ENCODE data around the gene UBQLN4. TPM values are rescaled to one million over a fixed set of nuclear protein-coding genes. Genes with fewer than 3 reads are reported as not detected.
A peak's percentile ranks its signal among the peaks of the same experiment; 100 is the strongest.

UBQLN4 gene
- total RNA-seq, 1 experiment from 2014 or later: 37.3 TPM

DNA sequence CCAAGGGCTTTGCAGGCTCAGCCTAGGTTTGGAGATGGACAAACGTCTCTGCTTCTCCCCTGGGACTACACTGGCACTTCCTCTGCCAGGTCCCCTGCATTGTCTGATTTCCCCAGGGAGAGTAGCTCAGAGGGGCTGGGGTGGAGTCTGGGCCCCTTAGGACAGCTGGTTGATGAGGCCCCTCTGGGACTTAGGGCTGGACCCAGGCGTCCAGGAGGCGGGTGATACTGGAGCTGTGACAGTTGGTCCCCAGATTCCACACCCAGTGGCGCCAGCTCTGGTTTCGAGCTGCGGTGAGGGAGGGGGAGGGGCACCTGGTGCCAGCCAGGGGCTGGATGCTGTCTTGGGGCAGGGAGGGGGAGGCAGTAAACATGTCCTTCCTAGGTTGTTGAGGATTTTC is 36.1 kb upstream of the UBQLN4 start (continued):
- TF ChIP-seq, protein P1, sequence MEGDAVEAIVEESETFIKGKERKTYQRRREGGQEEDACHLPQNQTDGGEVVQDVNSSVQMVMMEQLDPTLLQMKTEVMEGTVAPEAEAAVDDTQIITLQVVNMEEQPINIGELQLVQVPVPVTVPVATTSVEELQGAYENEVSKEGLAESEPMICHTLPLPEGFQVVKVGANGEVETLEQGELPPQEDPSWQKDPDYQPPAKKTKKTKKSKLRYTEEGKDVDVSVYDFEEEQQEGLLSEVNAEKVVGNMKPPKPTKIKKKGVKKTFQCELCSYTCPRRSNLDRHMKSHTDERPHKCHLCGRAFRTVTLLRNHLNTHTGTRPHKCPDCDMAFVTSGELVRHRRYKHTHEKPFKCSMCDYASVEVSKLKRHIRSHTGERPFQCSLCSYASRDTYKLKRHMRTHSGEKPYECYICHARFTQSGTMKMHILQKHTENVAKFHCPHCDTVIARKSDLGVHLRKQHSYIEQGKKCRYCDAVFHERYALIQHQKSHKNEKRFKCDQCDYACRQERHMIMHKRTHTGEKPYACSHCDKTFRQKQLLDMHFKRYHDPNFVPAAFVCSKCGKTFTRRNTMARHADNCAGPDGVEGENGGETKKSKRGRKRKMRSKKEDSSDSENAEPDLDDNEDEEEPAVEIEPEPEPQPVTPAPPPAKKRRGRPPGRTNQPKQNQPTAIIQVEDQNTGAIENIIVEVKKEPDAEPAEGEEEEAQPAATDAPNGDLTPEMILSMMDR (IDR thresholded peaks at IDR 0.05): no peak; the same call in 1 of the 2 replicates
- TF ChIP-seq CREM (CRISPR knock-in tag; IDR thresholded peaks at IDR 0.05) (no peak), NR2C2 (CRISPR knock-in tag; IDR thresholded peaks at IDR 0.05) (no peak), SOX15 (CRISPR knock-in tag; IDR thresholded peaks at IDR 0.05) (no peak), ZNF138 (CRISPR knock-in tag; conservative IDR thresholded peaks at IDR 0.05) (no peak), FOXP1 (CRISPR knock-in tag; IDR thresholded peaks at IDR 0.05; ENCODE audit: borderline replicate concordance) (no peak)
- TF ChIP-seq, protein P2, sequence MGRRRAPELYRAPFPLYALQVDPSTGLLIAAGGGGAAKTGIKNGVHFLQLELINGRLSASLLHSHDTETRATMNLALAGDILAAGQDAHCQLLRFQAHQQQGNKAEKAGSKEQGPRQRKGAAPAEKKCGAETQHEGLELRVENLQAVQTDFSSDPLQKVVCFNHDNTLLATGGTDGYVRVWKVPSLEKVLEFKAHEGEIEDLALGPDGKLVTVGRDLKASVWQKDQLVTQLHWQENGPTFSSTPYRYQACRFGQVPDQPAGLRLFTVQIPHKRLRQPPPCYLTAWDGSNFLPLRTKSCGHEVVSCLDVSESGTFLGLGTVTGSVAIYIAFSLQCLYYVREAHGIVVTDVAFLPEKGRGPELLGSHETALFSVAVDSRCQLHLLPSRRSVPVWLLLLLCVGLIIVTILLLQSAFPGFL (CRISPR knock-in tag; IDR thresholded peaks at IDR 0.05; ENCODE audit: borderline replicate concordance): no peak
- TF ChIP-seq, protein P3, sequence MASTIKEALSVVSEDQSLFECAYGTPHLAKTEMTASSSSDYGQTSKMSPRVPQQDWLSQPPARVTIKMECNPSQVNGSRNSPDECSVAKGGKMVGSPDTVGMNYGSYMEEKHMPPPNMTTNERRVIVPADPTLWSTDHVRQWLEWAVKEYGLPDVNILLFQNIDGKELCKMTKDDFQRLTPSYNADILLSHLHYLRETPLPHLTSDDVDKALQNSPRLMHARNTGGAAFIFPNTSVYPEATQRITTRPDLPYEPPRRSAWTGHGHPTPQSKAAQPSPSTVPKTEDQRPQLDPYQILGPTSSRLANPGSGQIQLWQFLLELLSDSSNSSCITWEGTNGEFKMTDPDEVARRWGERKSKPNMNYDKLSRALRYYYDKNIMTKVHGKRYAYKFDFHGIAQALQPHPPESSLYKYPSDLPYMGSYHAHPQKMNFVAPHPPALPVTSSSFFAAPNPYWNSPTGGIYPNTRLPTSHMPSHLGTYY (CRISPR knock-in tag; IDR thresholded peaks at IDR 0.05): no peak
- TF ChIP-seq, protein P4, sequence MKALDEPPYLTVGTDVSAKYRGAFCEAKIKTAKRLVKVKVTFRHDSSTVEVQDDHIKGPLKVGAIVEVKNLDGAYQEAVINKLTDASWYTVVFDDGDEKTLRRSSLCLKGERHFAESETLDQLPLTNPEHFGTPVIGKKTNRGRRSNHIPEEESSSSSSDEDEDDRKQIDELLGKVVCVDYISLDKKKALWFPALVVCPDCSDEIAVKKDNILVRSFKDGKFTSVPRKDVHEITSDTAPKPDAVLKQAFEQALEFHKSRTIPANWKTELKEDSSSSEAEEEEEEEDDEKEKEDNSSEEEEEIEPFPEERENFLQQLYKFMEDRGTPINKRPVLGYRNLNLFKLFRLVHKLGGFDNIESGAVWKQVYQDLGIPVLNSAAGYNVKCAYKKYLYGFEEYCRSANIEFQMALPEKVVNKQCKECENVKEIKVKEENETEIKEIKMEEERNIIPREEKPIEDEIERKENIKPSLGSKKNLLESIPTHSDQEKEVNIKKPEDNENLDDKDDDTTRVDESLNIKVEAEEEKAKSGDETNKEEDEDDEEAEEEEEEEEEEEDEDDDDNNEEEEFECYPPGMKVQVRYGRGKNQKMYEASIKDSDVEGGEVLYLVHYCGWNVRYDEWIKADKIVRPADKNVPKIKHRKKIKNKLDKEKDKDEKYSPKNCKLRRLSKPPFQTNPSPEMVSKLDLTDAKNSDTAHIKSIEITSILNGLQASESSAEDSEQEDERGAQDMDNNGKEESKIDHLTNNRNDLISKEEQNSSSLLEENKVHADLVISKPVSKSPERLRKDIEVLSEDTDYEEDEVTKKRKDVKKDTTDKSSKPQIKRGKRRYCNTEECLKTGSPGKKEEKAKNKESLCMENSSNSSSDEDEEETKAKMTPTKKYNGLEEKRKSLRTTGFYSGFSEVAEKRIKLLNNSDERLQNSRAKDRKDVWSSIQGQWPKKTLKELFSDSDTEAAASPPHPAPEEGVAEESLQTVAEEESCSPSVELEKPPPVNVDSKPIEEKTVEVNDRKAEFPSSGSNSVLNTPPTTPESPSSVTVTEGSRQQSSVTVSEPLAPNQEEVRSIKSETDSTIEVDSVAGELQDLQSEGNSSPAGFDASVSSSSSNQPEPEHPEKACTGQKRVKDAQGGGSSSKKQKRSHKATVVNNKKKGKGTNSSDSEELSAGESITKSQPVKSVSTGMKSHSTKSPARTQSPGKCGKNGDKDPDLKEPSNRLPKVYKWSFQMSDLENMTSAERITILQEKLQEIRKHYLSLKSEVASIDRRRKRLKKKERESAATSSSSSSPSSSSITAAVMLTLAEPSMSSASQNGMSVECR (CRISPR knock-in tag; IDR thresholded peaks at IDR 0.05; ENCODE audit: borderline replicate concordance): no peak

DNA sequence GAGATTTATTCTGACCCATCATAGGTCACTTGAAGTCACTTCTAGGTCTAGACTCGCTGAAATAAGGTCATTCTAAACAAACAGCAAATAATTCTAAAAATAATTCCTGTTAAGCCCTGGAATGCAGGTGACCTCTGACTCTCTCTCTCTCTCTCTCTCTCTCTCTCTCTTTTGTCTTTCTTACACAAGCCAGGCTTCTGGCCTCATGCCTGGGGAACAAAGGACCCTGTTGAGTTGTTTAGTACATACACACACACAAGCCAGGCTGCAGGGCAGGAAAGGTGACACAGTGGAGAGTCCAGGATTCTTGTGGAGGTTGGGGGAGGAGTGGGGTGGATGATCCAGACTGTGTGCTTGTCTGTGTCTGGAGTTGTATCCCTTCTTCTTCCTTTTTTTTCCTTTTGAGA is 32.7 kb upstream of the UBQLN4 start:
- H3K9me3 Mint-ChIP-seq: no peaks in the 10 kb centered on the region
- ATAC-seq (no peak), DNase-seq (ENCODE audit: low spot score) (no peak)
- CTCF ChIA-PET: interaction anchor here (0.7 to 29.6 kb wide), 4 partner anchors 10 to 55 kb away, joined by 3 to 1176 read pairs (median 5); partner anchors contain the start of gene LMNA
- H3K36me3 Mint-ChIP-seq: no peaks in the 10 kb centered on the region
- peaks cover 52% of the 10 kb centered on the region for H3K4me1 Mint-ChIP-seq
- TF ChIP-seq GABPB1 (CRISPR knock-in tag; IDR thresholded peaks at IDR 0.05): peak; percentile 53; the same call in 1 of the 2 replicates
- TF ChIP-seq, protein P5, sequence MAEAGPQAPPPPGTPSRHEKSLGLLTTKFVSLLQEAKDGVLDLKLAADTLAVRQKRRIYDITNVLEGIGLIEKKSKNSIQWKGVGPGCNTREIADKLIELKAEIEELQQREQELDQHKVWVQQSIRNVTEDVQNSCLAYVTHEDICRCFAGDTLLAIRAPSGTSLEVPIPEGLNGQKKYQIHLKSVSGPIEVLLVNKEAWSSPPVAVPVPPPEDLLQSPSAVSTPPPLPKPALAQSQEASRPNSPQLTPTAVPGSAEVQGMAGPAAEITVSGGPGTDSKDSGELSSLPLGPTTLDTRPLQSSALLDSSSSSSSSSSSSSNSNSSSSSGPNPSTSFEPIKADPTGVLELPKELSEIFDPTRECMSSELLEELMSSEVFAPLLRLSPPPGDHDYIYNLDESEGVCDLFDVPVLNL (CRISPR knock-in tag; IDR thresholded peaks at IDR 0.05; ENCODE audit: borderline replicate concordance, low read depth): no peak
- POLR2A ChIA-PET: interaction anchor here (2.3 kb wide), 1 partner anchor 18 kb away, joined by 7 read pairs; no protein-coding TSS in a partner anchor
- H3K27me3 Mint-ChIP-seq (ENCODE audit: low read depth): no peaks in the 10 kb centered on the region
- peak overlapping the region; percentile 80; the same call in 1 of the 2 replicates for H3K27ac Mint-ChIP-seq
- no peak overlapping the region for H3K4me3 Mint-ChIP-seq

Data from WTC11 (cell line).